Osteocyte (in vitro differentiated cells): ENCODE measurements around the gene TRIM58. TPM values are rescaled to one million over a fixed set of nuclear protein-coding genes. Genes with fewer than 3 reads are reported as not detected.

Experiments
- DNase-seq: peaks from one replicate; pipeline ENCODE4 v3.0.0; 2021; ENCODE audit warnings: mixed read lengths; ENCODE audit not compliant: unreplicated experiment; ENCODE audit errors: extremely low spot score
- H3K27ac Mint-ChIP-seq: one replicate; pipeline ENCODE4 v1.8.0; 2021; ENCODE audit warnings: mild to moderate bottlenecking, mixed read lengths; ENCODE audit not compliant: unreplicated experiment
- H3K27me3 Mint-ChIP-seq: one replicate; pipeline ENCODE4 v1.8.0; 2021; ENCODE audit warnings: mixed read lengths; ENCODE audit not compliant: unreplicated experiment
- H3K36me3 Mint-ChIP-seq: one replicate; pipeline ENCODE4 v1.8.0; 2021; ENCODE audit warnings: mixed read lengths; ENCODE audit not compliant: unreplicated experiment
- H3K4me1 Mint-ChIP-seq: one replicate; pipeline ENCODE4 v1.8.0; 2021; ENCODE audit warnings: mixed read lengths; ENCODE audit not compliant: unreplicated experiment
- H3K4me3 Mint-ChIP-seq: one replicate; pipeline ENCODE4 v1.8.0; 2021; ENCODE audit warnings: mild to moderate bottlenecking, moderate library complexity, mixed read lengths; ENCODE audit not compliant: unreplicated experiment
- H3K9me3 Mint-ChIP-seq: one replicate; pipeline ENCODE4 v1.8.0; 2021; ENCODE audit warnings: mixed read lengths; ENCODE audit not compliant: unreplicated experiment
- CTCF ChIP-seq: fragments of 200-600 bp; sonication (generic); IDR thresholded peaks from 2 replicates; pipeline ENCODE4 v1.5.0; 2021; ENCODE audit warnings: antibody characterized with exemption, mild to moderate bottlenecking, moderate library complexity
- total RNA-seq: library from RNA; stranded (reverse); gene quantifications from 2 replicates; pipeline ENCODE4 v1.2.1, GENCODE V29; 2021

Gene TRIM58
- total RNA-seq, 1 donor from 2014 or later: 1.5 TPM

GRCh38 chr1:247914941-247915662, 58.1 kb downstream of the TRIM58 start:
- Mint-ChIP-seq H3K27me3 (no peaks in the 10 kb centered on the region), H3K4me3 (no peak overlapping the region), H3K27ac (no peak overlapping the region), H3K36me3 (no peaks in the 10 kb centered on the region), H3K9me3 (peaks cover 12% of the 10 kb centered on the region), H3K4me1 (no peaks in the 10 kb centered on the region)
- no peak for TF ChIP-seq CTCF
- DNase-seq: no peak

GRCh38 chr1:247919952-247920351, 63.0 kb downstream of the TRIM58 start, which contains the start of gene OR2T8:
TSS of gene OR2T8 (plus strand) at chr1:247920252. CDS start at chr1:247921018, 766 bp downstream.
- Mint-ChIP-seq H3K4me1 (no peaks in the 10 kb centered on the region), H3K27ac (no peak within 1 kb of the TSS), H3K4me3 (no peak within 1 kb of the TSS), H3K9me3 (no peaks in the 10 kb centered on the region), H3K27me3 (no peaks in the 10 kb centered on the region), H3K36me3 (no peaks in the 10 kb centered on the region)
- DNase-seq: no peak
- TF ChIP-seq CTCF: no peak

- H3K27me3 Mint-ChIP-seq: no peaks in the 10 kb centered on the region
- TF ChIP-seq CTCF: no peak
- H3K27ac Mint-ChIP-seq: no peak overlapping the region
- no peaks in the 10 kb centered on the region for H3K36me3 Mint-ChIP-seq
- H3K4me3 Mint-ChIP-seq: no peak overlapping the region
- H3K9me3 Mint-ChIP-seq: no peaks in the 10 kb centered on the region
- DNase-seq: no peak
- H3K4me1 Mint-ChIP-seq: no peaks in the 10 kb centered on the region
Measured at GRCh38 chr1:247923941-247924340, 67.0 kb downstream of the TRIM58 start.

- Mint-ChIP-seq H3K27ac (no peak within 1 kb of the TSS), H3K36me3 (no peaks in the 10 kb centered on the region), H3K4me3 (no peak within 1 kb of the TSS), H3K27me3 (no peaks in the 10 kb centered on the region), H3K4me1 (no peaks in the 10 kb centered on the region), H3K9me3 (peaks cover under 1% of the 10 kb centered on the region)
- DNase-seq: no peak
- TF ChIP-seq CTCF: no peak
Measured at GRCh38 chr1:247924868-247925267, 67.9 kb downstream of the TRIM58 start, which contains the start of gene OR2AJ1. TSS of gene OR2AJ1 (plus strand) at chr1:247924889. CDS start at chr1:247933769, 8,880 bp downstream.

Other genes starting within 250 kb of the TRIM58 start
- gene OR13G1, start 177.4 kb upstream of the TRIM58 start, total RNA-seq: not detected in 2 replicates
- not detected in 2 replicates for gene OR6F1, start 140.5 kb upstream of the TRIM58 start, total RNA-seq
- not detected in 2 replicates for gene OR14K1, start 118.6 kb upstream of the TRIM58 start, total RNA-seq
- gene OR14A2, start 109.0 kb upstream of the TRIM58 start, total RNA-seq: not detected in 2 replicates
- not detected in 2 replicates for gene OR1C1, start 96.6 kb upstream of the TRIM58 start, total RNA-seq
- gene OR14A16, start 33.1 kb upstream of the TRIM58 start, total RNA-seq: not detected in 2 replicates
- not detected in 2 replicates for gene OR11L1, start 15.3 kb upstream of the TRIM58 start, total RNA-seq
- 0.52 and 0.75 TPM in 2 replicates for gene OR2W3, start 38.4 kb downstream of the TRIM58 start, total RNA-seq
- gene OR2T8, start 63.1 kb downstream of the TRIM58 start, total RNA-seq: not detected in 2 replicates
- gene OR2AJ1, start 67.7 kb downstream of the TRIM58 start, total RNA-seq: not detected in 2 replicates
- gene OR2L8, start 91.7 kb downstream of the TRIM58 start, total RNA-seq: not detected in 2 replicates
- gene OR2AK2, start 108.0 kb downstream of the TRIM58 start, total RNA-seq: not detected in 2 replicates
- gene OR2L5, start 156.5 kb downstream of the TRIM58 start, total RNA-seq: not detected in 2 replicates
- 0.08 and 0.13 TPM in 2 replicates for gene OR2L2, start 172.9 kb downstream of the TRIM58 start, total RNA-seq
- not detected in 2 replicates for gene OR2L3, start 189.6 kb downstream of the TRIM58 start, total RNA-seq
- gene OR2L13, start 238.0 kb downstream of the TRIM58 start, total RNA-seq: not detected in 2 replicates